ENCODE data around the gene NABP2.

Gene NABP2

DNA sequence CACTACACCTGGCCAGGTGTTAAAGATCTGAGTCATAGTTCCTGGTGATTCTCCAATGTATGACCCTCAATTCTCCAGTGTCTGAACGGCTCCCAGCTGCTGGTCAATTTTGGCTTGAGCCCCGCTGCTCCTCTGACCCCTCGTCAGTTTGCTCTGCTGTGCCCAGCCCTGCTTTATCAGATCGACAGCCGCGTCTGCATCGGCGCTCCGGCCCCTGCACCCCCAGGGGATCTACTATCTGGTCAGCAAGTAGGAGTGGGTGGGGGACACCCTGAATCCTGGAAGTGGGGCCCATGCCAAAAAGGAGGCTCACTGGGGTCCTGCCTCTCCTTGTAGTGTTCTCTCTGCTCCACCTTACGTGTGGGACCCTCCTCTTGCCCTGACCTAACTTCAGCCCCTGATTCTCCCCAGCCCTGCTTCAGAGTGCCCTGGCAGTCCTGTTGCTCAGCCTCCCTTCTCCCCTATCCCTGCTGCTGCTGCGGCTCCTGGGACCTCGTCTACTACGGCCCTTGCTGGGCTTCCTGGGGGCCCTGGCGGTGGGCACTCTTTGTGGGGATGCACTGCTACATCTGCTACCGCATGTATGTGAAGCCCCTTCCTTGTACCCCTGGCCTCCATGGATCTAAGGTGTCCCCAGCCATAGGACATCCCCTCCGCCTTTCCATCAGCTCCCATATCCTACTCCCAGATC, 10.7 kb downstream of the NABP2 start:
- no peak for DNase-seq (ENCODE audit: extremely low read depth, insufficient read length)
- no peak overlapping the region for H3K4me3 ChIP-seq (replicated peaks; ENCODE audit: low read depth, low read length)
- no peaks in the 10 kb centered on the region for H3K27me3 ChIP-seq (replicated peaks; ENCODE audit: control insufficient read depth, insufficient read depth, low read length)
- no peaks in the 10 kb centered on the region; the same call in 1 of the 2 replicates for H3K36me3 ChIP-seq (ENCODE audit: control insufficient read depth, insufficient read depth, low read length)
- TF ChIP-seq, protein P1, sequence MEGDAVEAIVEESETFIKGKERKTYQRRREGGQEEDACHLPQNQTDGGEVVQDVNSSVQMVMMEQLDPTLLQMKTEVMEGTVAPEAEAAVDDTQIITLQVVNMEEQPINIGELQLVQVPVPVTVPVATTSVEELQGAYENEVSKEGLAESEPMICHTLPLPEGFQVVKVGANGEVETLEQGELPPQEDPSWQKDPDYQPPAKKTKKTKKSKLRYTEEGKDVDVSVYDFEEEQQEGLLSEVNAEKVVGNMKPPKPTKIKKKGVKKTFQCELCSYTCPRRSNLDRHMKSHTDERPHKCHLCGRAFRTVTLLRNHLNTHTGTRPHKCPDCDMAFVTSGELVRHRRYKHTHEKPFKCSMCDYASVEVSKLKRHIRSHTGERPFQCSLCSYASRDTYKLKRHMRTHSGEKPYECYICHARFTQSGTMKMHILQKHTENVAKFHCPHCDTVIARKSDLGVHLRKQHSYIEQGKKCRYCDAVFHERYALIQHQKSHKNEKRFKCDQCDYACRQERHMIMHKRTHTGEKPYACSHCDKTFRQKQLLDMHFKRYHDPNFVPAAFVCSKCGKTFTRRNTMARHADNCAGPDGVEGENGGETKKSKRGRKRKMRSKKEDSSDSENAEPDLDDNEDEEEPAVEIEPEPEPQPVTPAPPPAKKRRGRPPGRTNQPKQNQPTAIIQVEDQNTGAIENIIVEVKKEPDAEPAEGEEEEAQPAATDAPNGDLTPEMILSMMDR (IDR thresholded peaks at IDR 0.05; ENCODE audit: insufficient read depth, low read length, poor library complexity, severe bottlenecking) = no peak

DNA sequence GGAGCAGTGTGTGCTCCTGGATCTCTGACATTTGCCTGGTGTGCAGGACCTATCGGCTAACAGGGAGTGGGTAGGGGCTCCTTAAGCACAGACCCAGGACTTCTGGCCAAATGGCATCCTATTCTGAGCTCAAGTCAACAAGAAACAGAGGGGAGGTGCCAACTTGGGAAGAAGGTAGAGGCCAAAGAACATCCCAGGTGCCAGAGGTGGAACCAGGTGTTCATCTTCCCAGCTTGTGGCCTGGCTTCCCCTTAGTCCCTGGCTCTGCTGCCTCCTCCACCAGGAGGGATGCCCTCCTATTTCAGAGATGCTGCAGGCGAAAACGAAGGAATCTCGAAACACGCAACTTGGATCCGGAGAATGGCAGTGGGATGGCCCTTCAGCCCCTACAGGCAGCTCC, 11.9 kb downstream of the NABP2 start:
- TF ChIP-seq, protein P1 (IDR thresholded peaks at IDR 0.05; ENCODE audit: insufficient read depth, low read length, poor library complexity, severe bottlenecking) = no peak
- Histone ChIP-seq H3K36me3 (ENCODE audit: control insufficient read depth, insufficient read depth, low read length) (no peaks in the 10 kb centered on the region; the same call in 1 of the 2 replicates), H3K27me3 (replicated peaks; ENCODE audit: control insufficient read depth, insufficient read depth, low read length) (no peaks in the 10 kb centered on the region), H3K4me3 (replicated peaks; ENCODE audit: low read depth, low read length) (no peak overlapping the region)
- DNase-seq (ENCODE audit: extremely low read depth, insufficient read length) = no peak

DNA sequence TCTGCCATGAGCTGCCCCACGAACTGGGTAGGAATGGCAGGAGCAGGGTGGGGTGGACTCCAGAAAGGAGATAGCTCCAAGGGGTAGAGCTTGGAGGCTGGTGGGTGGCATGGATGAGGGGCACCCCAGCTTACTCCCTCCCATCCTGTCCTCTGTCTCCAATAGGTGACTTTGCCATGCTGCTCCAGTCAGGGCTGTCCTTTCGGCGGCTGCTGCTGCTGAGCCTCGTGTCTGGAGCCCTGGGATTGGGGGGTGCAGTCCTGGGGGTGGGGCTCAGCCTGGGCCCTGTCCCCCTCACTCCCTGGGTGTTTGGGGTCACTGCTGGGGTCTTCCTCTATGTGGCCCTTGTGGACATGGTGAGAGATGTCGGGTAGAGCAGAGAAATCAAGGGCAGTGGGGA, 12.8 kb downstream of the NABP2 start:
- TF ChIP-seq, protein P1 (IDR thresholded peaks at IDR 0.05; ENCODE audit: insufficient read depth, low read length, poor library complexity, severe bottlenecking) = no peak
- Histone ChIP-seq H3K36me3 (ENCODE audit: control insufficient read depth, insufficient read depth, low read length) (no peaks in the 10 kb centered on the region; the same call in 1 of the 2 replicates), H3K27me3 (replicated peaks; ENCODE audit: control insufficient read depth, insufficient read depth, low read length) (no peaks in the 10 kb centered on the region), H3K4me3 (replicated peaks; ENCODE audit: low read depth, low read length) (no peak overlapping the region)
- no peak for DNase-seq (ENCODE audit: extremely low read depth, insufficient read length)

DNA sequence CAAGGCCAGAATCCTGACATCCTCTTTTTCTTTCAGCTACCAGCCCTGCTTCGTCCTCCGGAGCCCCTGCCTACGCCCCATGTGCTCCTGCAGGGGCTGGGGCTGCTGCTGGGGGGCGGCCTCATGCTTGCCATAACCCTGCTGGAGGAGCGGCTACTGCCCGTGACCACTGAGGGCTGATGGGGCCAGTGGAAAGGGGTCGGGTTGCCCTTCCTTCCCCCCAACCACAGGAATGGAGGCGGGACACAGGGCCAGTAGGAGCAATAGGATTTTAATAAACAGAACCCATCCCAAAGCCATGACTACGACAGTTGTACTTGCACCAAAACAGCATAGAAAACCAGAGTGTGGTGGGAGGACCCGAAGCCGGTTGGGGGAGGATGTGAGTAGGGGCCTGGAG, 13.4 kb downstream of the NABP2 start:
- TF ChIP-seq, protein P1 (IDR thresholded peaks at IDR 0.05; ENCODE audit: insufficient read depth, low read length, poor library complexity, severe bottlenecking) = no peak
- no peak overlapping the region for H3K4me3 ChIP-seq (replicated peaks; ENCODE audit: low read depth, low read length)
- H3K27me3 ChIP-seq (replicated peaks; ENCODE audit: control insufficient read depth, insufficient read depth, low read length) = no peaks in the 10 kb centered on the region
- no peak for DNase-seq (ENCODE audit: extremely low read depth, insufficient read length)
- H3K36me3 ChIP-seq (ENCODE audit: control insufficient read depth, insufficient read depth, low read length) = no peaks in the 10 kb centered on the region; the same call in none of the 2 replicates

DNA sequence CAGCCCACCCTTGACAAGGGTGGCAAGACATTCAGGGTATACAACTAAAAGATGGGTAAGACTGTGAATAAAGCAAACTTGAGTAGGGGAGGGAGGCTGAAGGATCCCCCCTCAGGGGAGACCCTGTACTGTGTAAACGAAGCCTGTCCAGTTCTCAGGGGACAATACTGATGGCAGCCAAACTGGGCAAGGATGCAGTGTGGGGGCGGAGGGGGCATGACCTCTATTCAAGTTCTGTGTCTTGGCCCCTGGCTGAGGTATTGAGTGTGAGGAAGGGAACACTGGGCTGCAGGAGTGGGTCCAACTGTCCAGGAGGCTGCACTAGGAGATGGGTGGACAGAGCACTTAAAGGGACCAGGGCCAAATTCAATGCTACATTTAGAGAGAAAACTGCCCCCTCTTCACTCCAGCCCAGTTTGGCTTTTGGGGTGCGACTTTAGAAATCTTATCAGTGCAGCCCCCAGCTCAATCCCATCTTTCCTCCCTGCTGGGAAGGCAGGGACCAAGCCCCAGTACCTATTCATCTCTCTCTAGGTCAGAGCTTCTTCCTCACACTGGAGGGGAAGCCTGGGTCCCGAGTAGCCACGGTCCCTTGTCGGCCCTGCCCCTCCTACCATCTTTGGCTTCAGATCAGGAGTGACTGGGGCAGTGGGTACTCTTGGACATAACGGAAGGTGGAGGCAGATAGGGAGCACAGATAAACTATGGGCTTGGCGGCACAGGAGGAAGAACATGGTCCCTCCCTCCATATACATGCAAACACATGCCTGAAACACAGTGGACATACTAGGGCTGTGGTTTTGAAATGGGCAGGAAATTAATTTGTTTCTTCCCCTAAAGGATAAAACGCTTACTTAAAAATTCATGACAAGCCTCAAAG, 17.5 kb downstream of the NABP2 start:
- no peak for DNase-seq (ENCODE audit: extremely low read depth, insufficient read length)
- TF ChIP-seq, protein P1 (IDR thresholded peaks at IDR 0.05; ENCODE audit: insufficient read depth, low read length, poor library complexity, severe bottlenecking) = no peak

More for the DNA sequence above, 17.5 kb downstream of the NABP2 start:
- Histone ChIP-seq H3K36me3 (ENCODE audit: control insufficient read depth, insufficient read depth, low read length) (peaks cover 22% of the 10 kb centered on the region), H3K27me3 (replicated peaks; ENCODE audit: control insufficient read depth, insufficient read depth, low read length) (no peaks in the 10 kb centered on the region), H3K4me3 (replicated peaks; ENCODE audit: low read depth, low read length) (no peak overlapping the region)

Measured in GM06990 (cell line).